ENCODE results near the gene SFTPA2. TPM values are rescaled to one million over a fixed set of nuclear protein-coding genes. Genes with fewer than 3 reads are reported as not detected.
"Not testable (repeated sequence)": the region's sequence is repeated elsewhere in the genome, so short reads cannot be mapped to it uniquely, and the experiment has no call there.

Gene SFTPA2
- polyA plus RNA-seq, 3 donors, result not detected

DNA sequence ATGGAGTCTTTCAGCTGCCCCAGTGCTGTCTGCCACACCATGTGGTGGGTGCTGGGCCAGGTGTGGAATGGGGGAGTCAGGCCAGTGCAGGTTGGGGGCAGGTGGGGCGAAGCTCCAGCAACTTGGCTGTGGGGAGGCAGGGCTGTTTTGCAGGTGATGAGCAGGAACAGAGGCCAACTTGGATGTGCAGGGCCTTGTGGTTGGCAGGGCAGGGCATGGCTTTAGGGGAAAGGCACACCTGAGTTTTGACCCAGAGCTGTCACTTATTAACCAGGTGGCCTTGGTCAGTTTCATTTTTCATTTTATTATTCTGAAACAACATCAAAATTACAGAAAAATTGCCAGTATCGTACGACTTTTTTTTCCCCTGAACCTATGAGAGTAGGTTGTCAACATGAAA lies 1.1 kb upstream of the SFTPA2 start:
- Histone ChIP-seq H3K79me2 (ENCODE audit: insufficient read depth, low read length) (no peaks in the 10 kb centered on the region), H3K4me2 (replicated peaks; ENCODE audit: extremely low read depth, low read length, poor library complexity, severe bottlenecking) (no peak overlapping the region), H3K36me3 (replicated peaks in 1 of 2; ENCODE audit: control insufficient read depth in 1 of 2, insufficient read depth in 2 of 2, low read length in 2 of 2) (no peaks in the 10 kb centered on the region), H3K4me3 (replicated peaks in 1 of 3; ENCODE audit: low read depth in 2 of 3, low read length in 3 of 3) (no peak overlapping the region), H4K20me1 (ENCODE audit: insufficient read depth, low read length) (no peaks in the 10 kb centered on the region), H3K27me3 (ENCODE audit: control insufficient read depth in 2 of 2, insufficient read depth in 2 of 2, low read length in 2 of 2) (no peaks in the 10 kb centered on the region), H3K27ac (ENCODE audit: low read depth in 1 of 2, low read length in 2 of 2) (no peak overlapping the region), H3K9ac (ENCODE audit: insufficient read depth, low read length, poor library complexity, severe bottlenecking) (no peak overlapping the region), H3K9me3 (replicated peaks in 1 of 2; ENCODE audit: control insufficient read depth in 1 of 2, insufficient read depth in 1 of 2, low read length in 2 of 2) (no peaks in the 10 kb centered on the region), H3K4me1 (ENCODE audit: control insufficient read depth in 1 of 2, insufficient read depth in 2 of 2, low read length in 2 of 2) (peaks cover 5 to 6% of the 10 kb centered on the region in 2 donors), H2AFZ (ENCODE audit: insufficient read depth, low read depth, low read length, poor library complexity, severe bottlenecking) (no peak overlapping the region)
- TF ChIP-seq, protein P1, sequence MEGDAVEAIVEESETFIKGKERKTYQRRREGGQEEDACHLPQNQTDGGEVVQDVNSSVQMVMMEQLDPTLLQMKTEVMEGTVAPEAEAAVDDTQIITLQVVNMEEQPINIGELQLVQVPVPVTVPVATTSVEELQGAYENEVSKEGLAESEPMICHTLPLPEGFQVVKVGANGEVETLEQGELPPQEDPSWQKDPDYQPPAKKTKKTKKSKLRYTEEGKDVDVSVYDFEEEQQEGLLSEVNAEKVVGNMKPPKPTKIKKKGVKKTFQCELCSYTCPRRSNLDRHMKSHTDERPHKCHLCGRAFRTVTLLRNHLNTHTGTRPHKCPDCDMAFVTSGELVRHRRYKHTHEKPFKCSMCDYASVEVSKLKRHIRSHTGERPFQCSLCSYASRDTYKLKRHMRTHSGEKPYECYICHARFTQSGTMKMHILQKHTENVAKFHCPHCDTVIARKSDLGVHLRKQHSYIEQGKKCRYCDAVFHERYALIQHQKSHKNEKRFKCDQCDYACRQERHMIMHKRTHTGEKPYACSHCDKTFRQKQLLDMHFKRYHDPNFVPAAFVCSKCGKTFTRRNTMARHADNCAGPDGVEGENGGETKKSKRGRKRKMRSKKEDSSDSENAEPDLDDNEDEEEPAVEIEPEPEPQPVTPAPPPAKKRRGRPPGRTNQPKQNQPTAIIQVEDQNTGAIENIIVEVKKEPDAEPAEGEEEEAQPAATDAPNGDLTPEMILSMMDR (IDR thresholded peaks at IDR 0.05), result no peak
- H3K9me3 Mint-ChIP-seq, result no peaks in the 10 kb centered on the region
- H3K4me3 Mint-ChIP-seq, result no peak overlapping the region
- H3K36me3 Mint-ChIP-seq, result no peaks in the 10 kb centered on the region
- peaks cover 16% of the 10 kb centered on the region for H3K4me1 Mint-ChIP-seq
- WGBS (ENCODE audit: insufficient coverage), result 77% methylated on average over 1 of the region's 3 CpGs
- H3K27ac Mint-ChIP-seq, result no peak overlapping the region
- no peak for DNase-seq
- intact Hi-C loops (cut with micrococcal nuclease), result no loop called here
- H3K27me3 Mint-ChIP-seq (ENCODE audit: low read depth in 3 of 3), result peaks cover 4 to 10% (median 8%) of the 10 kb centered on the region in 3 donors

DNA sequence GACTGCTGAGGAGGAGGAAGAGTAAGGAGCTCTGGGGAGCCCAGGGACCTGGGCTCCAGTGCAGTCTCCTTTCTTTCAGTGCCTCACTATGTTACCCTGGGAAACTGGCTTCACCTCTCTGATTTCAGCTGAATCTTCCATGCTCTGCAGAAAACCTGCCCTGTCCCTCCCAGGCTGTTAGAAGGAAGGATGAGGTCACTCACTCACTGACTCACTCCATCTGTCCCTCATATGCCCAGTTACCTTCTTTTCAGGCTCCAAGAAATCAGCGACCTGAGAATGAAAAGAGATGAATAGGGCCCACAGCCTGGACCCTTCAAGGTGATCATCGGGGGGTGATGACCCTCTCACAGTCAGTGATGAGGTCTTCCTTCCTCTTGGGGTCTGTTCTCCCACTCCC lies 481 bp downstream of the SFTPA2 start:
- Histone ChIP-seq H3K79me2 (ENCODE audit: insufficient read depth, low read length) (no peaks in the 10 kb centered on the region), H3K9me3 (replicated peaks in 1 of 2; ENCODE audit: control insufficient read depth in 1 of 2, insufficient read depth in 1 of 2, low read length in 2 of 2) (no peaks in the 10 kb centered on the region), H3K9ac (ENCODE audit: insufficient read depth, low read length, poor library complexity, severe bottlenecking) (no peak overlapping the region), H3K4me2 (replicated peaks; ENCODE audit: extremely low read depth, low read length, poor library complexity, severe bottlenecking) (no peak overlapping the region), H3K4me3 (replicated peaks in 1 of 3; ENCODE audit: low read depth in 2 of 3, low read length in 3 of 3) (no peak overlapping the region), H3K27me3 (ENCODE audit: control insufficient read depth in 2 of 2, insufficient read depth in 2 of 2, low read length in 2 of 2) (no peaks in the 10 kb centered on the region), H3K4me1 (ENCODE audit: control insufficient read depth in 1 of 2, insufficient read depth in 2 of 2, low read length in 2 of 2) (peaks cover 5 to 6% of the 10 kb centered on the region in 2 donors), H3K27ac (ENCODE audit: low read depth in 1 of 2, low read length in 2 of 2) (no peak overlapping the region), H4K20me1 (ENCODE audit: insufficient read depth, low read length) (no peaks in the 10 kb centered on the region), H3K36me3 (replicated peaks in 1 of 2; ENCODE audit: control insufficient read depth in 1 of 2, insufficient read depth in 2 of 2, low read length in 2 of 2) (no peaks in the 10 kb centered on the region), H2AFZ (ENCODE audit: insufficient read depth, low read depth, low read length, poor library complexity, severe bottlenecking) (no peak overlapping the region)
- Mint-ChIP-seq H3K4me3 (no peak overlapping the region), H3K27ac (no peak overlapping the region), H3K4me1 (peaks cover 16% of the 10 kb centered on the region), H3K9me3 (no peaks in the 10 kb centered on the region), H3K27me3 (ENCODE audit: low read depth in 3 of 3) (peaks cover 5 to 9% (median 8%) of the 10 kb centered on the region in 3 donors), H3K36me3 (no peaks in the 10 kb centered on the region)
- TF ChIP-seq, protein P1 (IDR thresholded peaks at IDR 0.05), result no peak
- DNase-seq, result no peak
- no CpG with 5 or more reads among the region's 2 CpGs for WGBS (ENCODE audit: insufficient coverage)
- intact Hi-C loops (cut with micrococcal nuclease), result no loop called here

DNA sequence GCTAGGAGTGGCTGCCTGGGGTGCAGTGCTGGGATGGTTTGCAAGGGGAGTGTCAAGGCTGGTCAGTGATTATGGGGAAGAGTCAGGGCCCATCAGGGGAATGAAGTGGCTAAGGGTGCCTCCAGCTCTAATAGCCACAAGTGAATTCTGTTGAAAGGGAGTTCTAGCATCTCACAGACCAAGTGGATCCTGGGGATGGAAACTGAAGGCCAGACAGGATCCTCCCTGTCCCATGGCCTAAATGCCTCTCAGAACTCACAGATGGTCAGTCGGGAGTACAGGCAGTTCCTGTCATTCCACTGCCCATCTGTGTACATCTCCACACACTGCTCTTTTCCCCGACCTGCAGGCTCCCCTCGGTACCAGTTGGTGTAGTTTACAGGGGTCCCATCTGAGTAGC lies 3.2 kb downstream of the SFTPA2 start:
- H3K4me1 ChIP-seq (ENCODE audit: control insufficient read depth in 1 of 2, insufficient read depth in 2 of 2, low read length in 2 of 2); H3K9me3 Mint-ChIP-seq; DNase-seq; H3K27me3 ChIP-seq (ENCODE audit: control insufficient read depth in 2 of 2, insufficient read depth in 2 of 2, low read length in 2 of 2); H3K4me3 Mint-ChIP-seq; H3K9ac ChIP-seq (ENCODE audit: insufficient read depth, low read length, poor library complexity, severe bottlenecking); H3K4me2 ChIP-seq (replicated peaks; ENCODE audit: extremely low read depth, low read length, poor library complexity, severe bottlenecking); H3K36me3 Mint-ChIP-seq; H3K27me3 Mint-ChIP-seq (ENCODE audit: low read depth in 3 of 3); H3K27ac ChIP-seq (ENCODE audit: low read depth in 1 of 2, low read length in 2 of 2); H3K4me3 ChIP-seq (replicated peaks in 1 of 3; ENCODE audit: low read depth in 2 of 3, low read length in 3 of 3); H2AFZ ChIP-seq (ENCODE audit: insufficient read depth, low read depth, low read length, poor library complexity, severe bottlenecking); H3K27ac Mint-ChIP-seq; H3K36me3 ChIP-seq (replicated peaks in 1 of 2; ENCODE audit: control insufficient read depth in 1 of 2, insufficient read depth in 2 of 2, low read length in 2 of 2); H4K20me1 ChIP-seq (ENCODE audit: insufficient read depth, low read length); H3K9me3 ChIP-seq (replicated peaks in 1 of 2; ENCODE audit: control insufficient read depth in 1 of 2, insufficient read depth in 1 of 2, low read length in 2 of 2); H3K4me1 Mint-ChIP-seq; H3K79me2 ChIP-seq (ENCODE audit: insufficient read depth, low read length): not testable (repeated sequence)
- intact Hi-C loops (cut with micrococcal nuclease), result loop anchor here in 1 of 2 donors (2.0 kb wide), 1 partner anchor 58 kb away; no protein-coding TSS in a partner anchor
- no CpG with 5 or more reads among the region's 3 CpGs for WGBS (ENCODE audit: insufficient coverage)

All from CD14-positive monocyte (primary cell).